GM21528 (cell line): Measurements from ENCODE around the gene CTIF.
"Not testable (repeated sequence)": the region's sequence is repeated elsewhere in the genome, so short reads cannot be mapped to it uniquely, and the experiment has no call there.

ENCODE experiments used
- ATAC-seq: cut with Tn5 transposase; IDR thresholded peaks from one replicate; pipeline ENCODE4 v1.9.1; 2021; ENCODE audit warnings: mild to moderate bottlenecking, moderate library complexity; ENCODE audit not compliant: unreplicated experiment, low FRiP score

CTIF gene

GRCh38 chr18:48868468-48869466, 329.9 kb downstream of the CTIF start:
- ATAC-seq: peak; percentile 88

GRCh38 chr18:48869591-48869990, 330.8 kb downstream of the CTIF start:
- no peak for ATAC-seq

DNA sequence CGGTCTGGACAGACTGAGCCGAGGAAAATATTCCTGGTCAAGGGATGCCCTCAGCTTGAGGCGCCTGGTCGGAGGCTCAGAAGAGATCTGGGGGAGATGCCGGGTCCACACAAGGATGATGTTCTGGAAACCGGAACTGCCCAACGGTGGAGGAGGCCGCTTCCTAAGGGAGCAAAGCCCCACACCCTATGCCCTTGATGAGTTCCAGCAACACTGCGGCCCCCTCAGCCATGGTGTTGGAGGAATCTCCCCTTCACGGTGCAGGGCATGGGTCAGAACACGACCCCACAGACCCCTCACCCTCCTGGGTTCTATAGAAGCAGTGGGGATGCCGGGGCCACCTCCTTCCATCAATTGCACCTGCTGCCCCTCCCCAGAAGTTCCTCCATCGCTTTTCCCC, 332.1 kb downstream of the CTIF start:
- ATAC-seq: not testable (repeated sequence)

GRCh38 chr18:48871391-48872166, 332.7 kb downstream of the CTIF start:
- no peak for ATAC-seq

GRCh38 chr18:48872234-48873145, 333.7 kb downstream of the CTIF start:
- ATAC-seq: no peak

DNA sequence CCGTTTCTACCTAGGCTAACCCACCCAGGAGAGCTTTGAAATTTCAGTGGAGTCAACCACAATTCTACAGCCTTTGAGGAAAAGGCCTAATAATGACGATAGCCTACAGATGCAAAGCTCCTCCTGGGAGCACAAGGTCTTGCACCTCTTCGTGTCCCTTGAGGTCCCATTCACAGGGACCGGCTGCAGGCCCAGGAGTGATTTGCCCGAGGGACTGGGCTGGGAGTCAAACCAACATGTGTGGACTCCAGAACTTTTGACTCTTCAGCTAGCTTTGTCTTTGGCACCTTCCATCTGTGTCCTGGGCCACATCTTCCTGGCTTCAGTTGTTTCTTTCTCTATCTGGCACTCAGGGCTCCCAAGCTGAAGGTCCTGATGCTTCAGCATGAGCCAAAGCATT, 335.4 kb downstream of the CTIF start:
- no peak for ATAC-seq

- no peak for ATAC-seq
These were observed 335.9 kb downstream of the CTIF start for GRCh38 chr18:48874701-48875162.

- no peak for ATAC-seq
These were observed 336.6 kb downstream of the CTIF start for GRCh38 chr18:48875314-48875941.

- ATAC-seq: no peak
These were observed 337.2 kb downstream of the CTIF start for GRCh38 chr18:48875942-48876511.

GRCh38 chr18:48876590-48876989, 337.8 kb downstream of the CTIF start:
- ATAC-seq: no peak

DNA sequence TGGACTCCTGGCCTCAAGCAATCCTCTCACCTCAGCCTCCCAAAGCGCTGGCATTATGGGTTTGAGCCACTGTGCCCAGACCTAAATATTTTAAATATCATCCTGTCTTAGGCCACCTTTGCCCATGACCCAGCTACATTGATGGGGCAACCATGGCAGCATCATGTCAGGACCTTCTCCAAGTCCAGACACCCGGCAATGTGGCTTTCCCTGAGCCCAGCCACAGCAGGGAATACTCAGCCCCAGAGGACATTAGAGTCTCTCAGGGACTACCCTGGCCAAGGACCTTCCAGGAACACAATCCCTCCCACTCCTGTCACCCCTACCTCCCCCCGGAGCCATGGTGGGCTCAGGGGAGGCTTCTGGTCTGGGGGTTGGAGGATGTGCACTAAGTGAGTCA, 339.1 kb downstream of the CTIF start:
- ATAC-seq: no peak

DNA sequence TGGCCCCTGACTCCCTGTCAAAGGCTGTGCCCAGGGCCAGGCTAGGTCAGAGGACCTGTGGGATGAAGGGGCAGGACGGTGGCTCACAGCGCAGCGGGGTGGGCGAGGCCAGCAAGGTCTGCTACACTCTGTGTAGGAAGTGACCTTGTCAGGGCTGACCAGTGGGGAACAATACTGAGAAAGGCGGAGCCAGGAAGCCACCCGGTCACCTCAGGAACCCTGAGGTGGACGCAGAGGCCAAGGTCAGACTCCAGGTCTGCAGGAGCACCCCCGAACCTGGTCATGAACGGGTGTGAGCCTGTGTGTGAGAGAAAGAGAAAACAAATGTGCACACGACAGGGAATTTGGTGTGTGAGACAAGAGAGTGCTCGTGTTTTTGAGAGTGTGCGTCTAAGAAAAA, 339.6 kb downstream of the CTIF start:
- no peak for ATAC-seq

DNA sequence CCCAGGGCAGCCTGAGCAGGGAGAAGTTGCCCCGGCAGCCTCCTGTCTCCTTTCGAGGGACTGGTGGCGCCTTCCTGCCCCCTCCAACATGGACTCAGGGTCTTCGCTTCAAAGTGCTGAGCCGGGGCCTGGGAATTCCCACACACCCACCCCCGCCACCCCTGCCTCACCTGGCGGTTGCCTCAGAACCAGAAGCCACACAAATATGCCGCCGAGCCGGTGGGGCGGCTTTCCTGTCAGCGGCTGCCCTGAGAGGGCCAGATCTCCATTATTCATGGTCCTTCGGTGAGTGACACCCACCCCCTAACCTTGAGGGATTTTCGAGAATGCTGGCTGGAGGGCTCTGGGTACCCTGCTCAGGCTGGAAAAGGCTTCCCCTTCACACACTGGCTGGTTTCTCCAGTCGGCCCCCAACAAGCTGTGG, 340.2 kb downstream of the CTIF start:
- no peak for ATAC-seq

DNA sequence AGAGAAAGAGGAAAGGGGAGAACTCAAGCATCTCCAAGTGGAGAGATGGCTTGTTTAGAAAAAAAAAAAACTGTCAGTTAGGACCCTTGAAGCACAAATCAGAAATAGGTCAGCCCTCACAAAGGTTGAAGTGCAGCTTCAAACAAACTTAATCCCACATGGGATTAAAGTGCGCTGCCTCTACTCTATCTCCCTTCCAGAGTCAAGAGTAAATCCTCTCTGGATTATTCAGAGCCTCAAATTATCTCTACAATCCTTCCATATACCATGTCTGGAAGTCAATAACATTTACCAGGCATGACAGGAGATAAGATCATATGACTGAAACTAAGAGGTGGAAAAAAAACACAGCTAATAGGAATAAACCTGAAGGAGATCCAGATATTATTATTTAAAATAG, 342.1 kb downstream of the CTIF start:
- ATAC-seq: no peak

DNA sequence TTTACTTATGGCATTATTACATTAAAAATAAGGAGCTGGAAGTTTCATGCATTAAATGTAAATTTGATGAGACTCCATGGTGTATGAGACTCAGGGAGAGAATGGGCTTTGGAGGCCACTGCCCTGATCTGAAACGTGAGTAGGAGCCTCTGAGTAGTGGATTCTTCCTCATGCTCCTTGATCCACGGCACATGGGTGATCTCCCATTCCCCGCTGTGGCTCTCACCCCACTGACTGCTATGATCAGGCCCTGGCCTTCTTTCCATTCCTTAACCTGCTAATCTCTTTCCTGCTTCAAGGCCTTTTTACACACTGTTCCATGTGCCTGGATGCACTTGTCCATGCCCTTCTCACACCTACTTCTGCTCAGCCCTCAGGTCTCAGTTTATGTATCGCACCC, 343.5 kb downstream of the CTIF start:
- ATAC-seq: no peak

- ATAC-seq: no peak
These were observed 345.5 kb downstream of the CTIF start for GRCh38 chr18:48884306-48884705.

GRCh38 chr18:48884771-48885170, 345.9 kb downstream of the CTIF start:
- no peak for ATAC-seq

DNA sequence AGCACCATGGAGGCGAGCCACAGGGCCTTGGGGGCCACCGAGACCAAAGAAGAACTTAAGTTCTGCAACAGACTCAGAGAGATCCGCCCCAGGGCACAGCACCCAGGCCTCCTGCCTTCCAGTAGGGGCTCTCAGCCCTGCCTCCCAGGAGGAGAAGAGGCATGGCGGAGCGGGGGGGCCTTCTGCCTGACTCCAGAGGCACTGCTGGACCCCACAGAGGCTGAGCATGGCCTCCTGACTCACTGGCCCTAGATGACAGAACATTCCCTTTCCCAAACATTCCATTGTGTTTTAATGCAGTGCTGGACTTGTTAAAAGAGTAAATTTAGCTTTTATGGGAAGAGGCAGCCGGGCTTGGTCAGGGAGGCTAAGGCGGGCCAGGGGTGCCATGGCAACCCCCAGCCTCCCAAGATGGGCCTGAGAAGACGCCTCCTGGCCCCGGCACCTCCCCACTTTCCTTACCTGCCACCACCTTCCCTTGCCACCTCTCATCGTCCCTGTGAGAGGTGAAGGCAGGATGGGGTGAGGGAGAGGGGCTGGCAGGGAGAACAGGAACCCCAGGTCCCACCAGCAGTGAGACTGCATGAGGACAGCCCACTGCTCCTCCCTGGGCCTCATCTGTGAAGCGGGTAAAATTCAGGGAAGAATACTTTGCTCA, 346.6 kb downstream of the CTIF start:
- no peak for ATAC-seq

- no peak for ATAC-seq
These were observed 347.1 kb downstream of the CTIF start for GRCh38 chr18:48885924-48886400.
